ENCODE measurements around the gene KIFAP3.
"Not testable (repeated sequence)": the region's sequence is repeated elsewhere in the genome, so short reads cannot be mapped to it uniquely, and the experiment has no call there.

KIFAP3 gene

DNA sequence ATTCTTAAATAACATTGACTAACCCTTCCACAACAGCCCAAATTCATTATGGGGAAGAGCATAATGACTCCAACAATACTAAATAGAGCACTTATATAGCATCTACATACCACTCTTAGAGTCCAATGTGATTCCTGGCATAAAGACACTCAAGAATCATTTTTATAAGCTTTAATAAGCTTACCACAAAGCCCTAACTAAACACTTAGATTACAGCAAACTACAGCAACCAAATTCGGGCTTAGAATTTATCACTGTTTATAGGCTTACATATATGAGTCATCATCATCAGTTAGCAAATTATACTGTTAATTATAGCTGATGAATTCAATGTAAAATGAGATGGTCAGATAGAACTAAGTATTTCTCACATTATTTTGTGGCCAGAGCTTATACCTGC, 188.1 kb downstream of the KIFAP3 start:
- DNase-seq: no peak

GRCh38 chr1:169885207-169885606, 189.3 kb downstream of the KIFAP3 start:
- DNase-seq: no peak

DNA sequence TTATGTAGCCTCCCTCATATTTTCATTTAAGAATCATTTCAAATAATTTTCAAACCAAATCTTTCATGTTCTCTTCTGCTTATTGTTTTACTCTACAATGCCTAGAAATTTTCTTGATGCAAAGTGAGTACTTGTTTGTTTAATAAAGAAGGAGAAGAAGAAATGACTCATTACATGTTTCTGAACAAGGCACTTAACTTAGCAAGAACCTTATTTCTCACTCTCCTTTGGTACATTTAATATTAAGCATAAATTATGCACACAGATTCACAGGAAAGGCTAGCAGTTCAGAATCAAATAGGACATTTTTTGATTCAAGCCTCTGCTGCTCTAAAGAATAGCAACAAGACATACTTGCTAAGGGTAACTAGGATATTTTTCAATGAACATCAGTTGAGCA, 189.9 kb downstream of the KIFAP3 start:
- DNase-seq: no peak

- no peak for DNase-seq
Measured at GRCh38 chr1:169882039-169882511, 192.4 kb downstream of the KIFAP3 start.

DNA sequence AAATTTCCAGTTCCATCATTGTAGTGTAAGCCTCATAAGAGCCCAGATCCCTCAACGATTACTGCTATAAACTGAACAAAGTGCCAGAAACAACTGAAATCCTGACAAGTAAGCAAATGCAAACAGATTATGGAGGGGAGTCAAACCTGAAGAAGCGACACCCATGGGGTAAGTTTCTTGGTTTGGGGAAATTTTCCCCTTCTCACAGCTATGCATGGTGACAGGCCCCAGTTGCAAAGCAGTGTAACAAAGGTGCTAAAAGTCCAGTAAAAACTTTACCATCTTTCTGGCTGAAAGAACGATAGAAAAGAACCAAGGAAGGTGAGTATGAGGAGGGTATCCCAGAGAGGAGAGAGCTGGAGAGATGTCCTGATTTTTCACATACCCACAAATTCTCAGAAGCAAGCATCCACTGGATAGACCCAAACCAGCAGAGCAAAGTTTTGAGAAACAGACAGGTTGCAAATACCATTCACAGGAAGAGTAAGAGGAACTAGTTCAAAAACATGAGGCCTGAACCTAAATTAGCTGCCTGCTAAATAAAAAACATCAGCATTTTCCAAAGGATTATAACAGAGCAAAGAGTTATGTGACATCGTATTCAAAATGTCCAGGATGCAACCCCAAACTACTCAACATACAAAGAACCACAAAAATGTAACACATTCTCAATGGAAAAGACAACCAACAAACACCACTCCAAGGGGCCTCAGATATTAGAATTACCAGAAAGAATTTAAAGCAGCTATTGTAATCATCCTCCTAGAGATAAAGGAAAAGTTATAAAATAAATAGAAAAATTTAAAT, 195.3 kb downstream of the KIFAP3 start:
- no peak for DNase-seq

- DNase-seq: no peak
Measured at GRCh38 chr1:169878498-169878897, 196.0 kb downstream of the KIFAP3 start.

DNA sequence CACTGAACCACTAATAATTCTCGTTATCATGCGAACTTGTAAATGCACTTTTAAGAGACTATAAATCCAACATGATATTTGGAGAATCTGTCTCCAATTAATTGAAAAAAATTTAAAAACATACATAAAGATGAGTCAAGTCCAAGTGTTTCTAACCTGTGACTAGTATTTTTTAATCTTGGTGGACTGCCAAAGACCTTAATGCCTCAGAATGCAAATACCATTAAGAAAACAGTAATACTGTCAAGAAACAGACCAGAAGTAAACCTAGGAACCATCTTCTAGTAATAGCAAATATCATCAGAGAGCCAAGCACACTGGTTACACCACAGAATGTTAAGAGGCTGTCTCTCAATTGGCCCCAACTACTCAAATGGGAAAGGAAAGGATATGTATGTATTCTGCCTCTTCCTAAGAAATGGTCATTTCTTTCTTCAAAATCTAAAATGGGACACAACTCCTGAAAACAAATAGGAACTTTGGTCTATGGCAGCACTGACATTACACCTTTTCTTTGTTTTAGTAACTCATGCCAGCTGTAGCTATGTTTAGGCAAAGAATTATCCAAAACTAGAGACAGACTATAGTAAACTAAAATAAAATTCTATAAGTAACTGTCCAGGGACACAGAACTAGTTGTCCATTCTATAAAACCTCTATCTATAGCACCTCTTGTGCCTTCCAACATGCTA, 196.5 kb downstream of the KIFAP3 start:
- no peak for DNase-seq

DNA sequence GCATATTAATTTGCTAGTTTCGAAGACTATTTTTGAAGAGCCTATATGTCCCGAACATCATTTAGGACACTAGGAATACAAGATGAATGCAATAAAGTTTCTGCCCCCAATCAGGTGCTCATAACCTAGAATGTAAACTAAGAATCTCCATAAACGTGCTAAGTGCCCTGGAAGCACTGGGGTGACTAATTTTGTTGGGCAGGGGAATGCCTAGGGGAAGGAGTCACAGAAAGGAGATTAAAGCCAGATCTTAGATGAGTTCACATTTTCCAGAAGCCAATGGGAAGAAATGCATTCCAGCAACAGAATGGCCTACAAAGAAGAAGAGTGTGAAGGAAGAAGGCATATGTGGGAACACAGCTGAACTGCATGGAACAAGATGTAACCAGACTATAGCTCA, 200.3 kb downstream of the KIFAP3 start:
- no peak for DNase-seq

DNA sequence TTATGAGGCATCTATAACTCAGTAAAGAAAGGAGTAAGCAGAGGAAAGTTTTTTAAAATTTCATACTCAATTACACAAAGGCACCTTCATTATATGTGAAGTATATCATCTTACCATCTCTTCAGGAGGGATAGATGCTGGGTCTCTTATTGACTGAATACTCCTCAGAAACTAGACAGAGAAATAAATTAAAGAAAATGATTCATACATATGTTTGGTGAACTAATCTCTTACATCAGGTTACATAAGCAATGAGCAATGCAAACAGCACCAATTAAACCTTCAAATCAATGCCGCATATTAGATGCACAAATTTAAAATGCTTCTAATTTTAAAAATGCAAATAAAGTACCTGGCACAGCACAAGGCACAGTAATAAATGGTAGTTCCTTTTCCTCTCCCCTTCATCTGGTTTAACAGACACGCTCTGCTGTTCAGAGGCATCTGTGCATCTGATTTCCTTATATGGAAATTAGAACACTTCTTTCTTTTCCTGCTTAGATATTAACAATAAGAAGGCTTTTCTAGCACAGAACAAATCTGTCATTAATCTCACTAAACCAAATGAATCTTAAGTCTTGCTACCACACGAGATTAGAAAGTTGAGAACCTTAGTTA, 200.8 kb downstream of the KIFAP3 start:
- DNase-seq: no peak

GRCh38 chr1:169872906-169873305, 201.6 kb downstream of the KIFAP3 start:
- no peak for DNase-seq

DNA sequence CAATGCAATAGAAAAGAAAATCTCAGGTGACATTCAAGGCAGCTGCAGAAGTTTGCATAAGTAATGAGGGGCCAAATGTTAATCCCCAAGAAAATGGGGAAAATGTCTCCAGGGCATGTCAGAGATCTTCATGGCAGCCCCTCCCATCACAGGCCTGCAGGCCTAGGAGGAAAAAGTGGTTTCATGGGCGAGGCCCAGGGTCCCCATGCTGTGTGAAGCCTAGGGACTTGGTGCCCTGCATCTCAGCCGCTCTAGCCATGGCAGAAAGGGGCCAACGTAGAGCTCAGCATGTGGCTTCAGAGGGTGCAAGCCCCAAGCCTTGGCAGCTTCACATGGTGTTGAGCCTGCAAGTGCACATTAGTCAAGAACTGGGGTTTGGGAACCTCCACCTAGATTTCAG, 202.5 kb downstream of the KIFAP3 start:
- DNase-seq: not testable (repeated sequence)

Measured in stimulated activated naive CD4-positive, alpha-beta T cell (primary cell).